GM11168 (cell line): ENCODE data around the gene CDA.

ENCODE experiments used
- in situ Hi-C: fragments of 300-500 bp; cut with MboI; formaldehyde crosslinking; loops from one replicate; pipeline ENCODE4 v1.12.0; 2022; ENCODE audit warnings: low sequenced_read_pairs; ENCODE audit not compliant: unreplicated experiment

Gene CDA

DNA sequence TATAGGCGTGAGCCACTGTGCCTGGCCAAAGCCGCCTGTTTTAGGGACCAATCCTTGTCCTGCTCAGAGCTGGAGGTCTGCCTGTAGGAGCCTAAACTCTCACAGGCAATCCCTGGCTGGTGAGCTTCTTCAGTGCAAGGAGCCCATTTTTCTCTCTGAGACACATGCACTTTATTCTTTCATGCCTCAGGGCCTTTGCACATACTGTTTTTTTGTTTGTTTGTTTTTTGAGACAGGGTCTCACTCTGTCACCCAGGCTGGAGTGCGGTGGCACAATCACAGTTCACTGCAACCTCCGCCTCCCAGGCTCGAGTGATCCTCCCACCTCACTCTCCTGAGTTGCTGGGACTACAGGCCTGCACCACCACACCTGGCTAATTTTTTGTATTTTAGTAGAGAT is 22.8 kb downstream of the CDA start:
- in situ Hi-C loops: no loop called here

DNA sequence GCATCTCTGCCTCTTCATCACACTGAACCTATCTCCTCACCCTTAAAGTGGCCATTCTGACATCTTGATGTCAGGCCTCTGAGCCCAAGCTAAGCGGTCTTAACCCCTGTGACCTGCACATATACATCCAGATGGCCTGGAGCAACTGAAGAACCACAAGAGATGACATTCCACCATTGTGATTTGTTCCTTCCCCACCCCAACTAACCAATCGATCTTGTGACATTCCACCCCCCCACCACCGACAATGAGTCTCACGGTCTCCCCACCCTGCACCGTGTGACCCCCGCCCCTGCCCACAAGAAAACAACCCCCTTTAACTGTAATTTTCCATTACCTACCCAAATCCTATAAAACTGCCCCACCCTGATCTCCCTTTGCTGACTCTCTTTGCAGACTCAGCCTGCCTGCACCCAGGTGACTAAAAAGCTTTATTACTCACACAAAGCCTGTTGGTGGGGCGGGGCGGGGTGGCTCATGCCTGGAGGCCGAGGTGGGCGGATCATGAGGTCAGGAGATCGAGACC is 23.4 kb downstream of the CDA start:
- in situ Hi-C loops: no loop called here

DNA sequence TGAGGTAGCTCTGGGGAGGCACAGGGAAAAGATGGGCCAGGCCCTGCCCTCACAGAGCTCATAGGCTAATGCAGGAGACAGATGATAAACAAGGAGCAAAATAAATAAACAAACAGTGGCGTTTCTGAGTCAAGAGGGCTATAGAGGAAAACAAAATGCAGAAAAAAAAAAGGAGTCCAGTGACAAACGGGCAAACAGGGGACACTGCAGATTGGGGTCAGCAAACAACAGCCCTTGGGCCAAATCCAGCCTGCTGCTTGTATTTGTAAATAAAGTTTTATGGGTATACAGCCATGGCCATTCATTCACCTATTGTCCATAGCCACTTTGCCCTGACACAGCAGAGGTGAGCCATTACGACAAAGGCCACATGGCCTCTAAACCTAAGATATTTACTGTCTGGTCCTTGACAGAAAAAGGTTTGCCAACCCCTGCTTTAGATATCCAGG is 25.3 kb downstream of the CDA start:
- in situ Hi-C loops: no loop called here

DNA sequence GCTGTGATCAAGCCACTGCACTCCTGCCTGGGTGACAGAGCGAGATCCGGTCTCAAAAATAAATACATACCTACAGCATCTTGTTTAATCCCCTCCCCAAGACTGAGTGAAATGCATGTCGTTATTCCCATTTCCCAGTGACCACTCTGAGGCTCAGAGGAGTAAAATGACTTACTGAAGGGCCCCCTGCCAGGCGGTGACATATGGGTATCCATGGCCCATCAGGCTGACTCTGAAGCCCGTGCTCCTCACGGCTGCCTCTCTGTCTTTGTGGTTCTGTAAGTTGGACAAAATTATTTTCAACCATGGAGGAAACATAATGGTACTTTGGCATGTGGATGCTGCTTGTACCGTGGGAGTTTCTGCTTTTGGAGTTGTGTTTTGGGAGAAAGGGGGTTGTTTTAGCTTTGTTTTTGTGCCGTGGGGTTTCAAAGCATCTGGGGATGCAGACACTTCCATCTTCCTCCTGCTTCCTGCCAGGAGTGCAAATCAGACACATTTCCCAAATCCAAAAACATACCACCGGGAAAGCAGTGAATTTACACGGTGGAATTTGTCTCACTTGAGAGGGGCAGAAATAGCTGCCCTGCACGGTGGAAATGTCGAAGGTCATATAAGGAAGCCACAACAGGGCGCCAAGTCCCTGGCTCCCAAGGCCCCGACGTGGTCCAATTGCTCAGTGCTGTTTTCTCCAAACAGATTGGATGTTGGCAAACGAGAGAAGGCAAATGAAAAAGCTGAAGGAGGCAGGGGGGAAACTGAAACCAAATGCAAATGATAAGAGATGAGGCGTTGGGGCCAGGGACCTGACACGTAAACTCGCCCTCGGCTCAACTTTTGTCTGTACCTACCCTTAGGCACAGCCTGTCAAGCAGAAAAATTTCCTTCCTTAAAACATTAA is 27.3 kb downstream of the CDA start:
- in situ Hi-C loops: no loop called here

DNA sequence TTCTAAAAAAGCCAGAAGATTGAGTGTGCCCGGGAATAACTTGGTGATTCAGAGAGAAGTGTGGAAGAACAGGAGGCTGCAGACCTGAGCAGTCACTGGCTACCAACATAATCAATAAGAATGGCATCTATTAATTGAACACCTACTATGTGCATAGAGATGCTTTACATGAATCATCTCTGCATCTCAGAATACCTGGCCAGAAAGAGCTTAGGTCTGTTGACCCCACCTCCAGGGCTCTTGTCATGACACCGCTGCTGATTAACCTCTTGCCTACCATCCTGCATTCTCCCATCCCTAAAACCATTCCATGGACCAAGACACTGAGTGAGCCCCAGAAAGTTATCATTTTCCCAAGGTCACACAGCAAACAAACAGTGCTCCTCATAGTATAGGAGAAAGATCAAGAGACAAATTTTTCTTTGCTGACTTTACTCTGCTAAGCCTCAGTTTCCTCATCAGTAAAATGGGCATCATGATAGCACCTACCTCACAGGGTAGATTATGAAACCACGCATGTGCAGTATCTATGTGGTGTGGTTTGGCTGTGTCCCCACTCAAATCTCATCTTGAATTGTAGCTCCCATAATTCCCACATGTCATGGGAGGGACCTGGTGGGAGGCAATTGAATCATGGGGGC is 28.1 kb downstream of the CDA start:
- in situ Hi-C loops: no loop called here

DNA sequence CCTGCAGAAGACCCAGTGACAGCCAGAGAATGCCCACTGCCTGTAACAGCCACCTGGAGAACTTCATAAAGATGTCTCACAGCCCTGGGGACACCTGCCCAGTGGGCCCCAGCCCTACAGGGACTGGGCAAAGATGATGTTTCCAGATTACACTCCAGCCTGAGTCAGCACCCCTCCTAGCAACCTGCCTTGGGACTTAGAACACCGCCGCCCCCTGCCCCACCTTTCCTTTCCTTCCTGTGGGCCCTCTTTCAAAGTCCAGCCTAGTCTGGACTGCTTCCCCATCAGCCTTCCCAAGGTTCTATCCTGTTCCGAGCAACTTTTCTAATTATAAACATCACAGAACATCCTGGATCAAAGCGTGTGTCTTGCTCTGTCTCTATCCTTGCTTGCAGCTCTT is 29.7 kb downstream of the CDA start:
- in situ Hi-C loops: no loop called here

DNA sequence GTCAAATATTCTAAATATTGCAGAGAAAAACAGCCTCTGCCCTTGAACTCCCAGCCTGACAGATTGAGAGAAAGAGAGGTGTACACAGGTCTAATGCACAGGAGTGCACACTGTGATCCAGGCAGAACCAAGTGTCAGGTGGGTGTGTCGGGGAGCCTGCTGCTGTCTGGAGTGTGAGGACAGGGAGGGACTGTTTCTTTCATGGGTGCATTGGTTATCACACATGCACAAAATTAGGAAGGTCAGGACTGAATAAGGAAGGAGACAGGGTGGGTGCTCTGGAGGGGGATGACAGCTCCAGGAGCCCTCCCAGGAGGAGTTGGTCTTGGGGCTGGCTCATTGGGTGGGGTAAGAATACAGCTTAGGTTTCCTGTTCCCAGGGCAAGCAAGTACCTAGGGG is 31.1 kb downstream of the CDA start:
- in situ Hi-C loops: no loop called here

DNA sequence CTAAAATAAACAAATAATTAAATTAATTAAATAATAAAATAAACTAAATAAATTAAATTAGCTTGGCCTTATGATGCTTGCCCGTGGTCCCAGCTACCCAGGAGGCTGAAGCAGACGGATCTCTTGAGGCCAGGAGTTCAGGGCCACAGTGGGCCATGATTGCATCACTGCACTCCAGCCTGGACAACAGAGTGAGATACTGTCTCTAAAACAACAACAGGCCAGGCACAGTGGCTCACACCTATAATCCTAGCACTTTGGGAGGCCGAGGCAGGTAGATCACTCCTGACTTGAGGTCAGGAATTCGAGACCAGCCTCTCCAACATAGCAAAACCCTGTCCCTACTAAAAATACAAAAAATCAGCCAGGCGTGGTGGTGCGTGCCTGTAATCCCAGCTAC is 32.1 kb downstream of the CDA start:
- in situ Hi-C loops: no loop called here

DNA sequence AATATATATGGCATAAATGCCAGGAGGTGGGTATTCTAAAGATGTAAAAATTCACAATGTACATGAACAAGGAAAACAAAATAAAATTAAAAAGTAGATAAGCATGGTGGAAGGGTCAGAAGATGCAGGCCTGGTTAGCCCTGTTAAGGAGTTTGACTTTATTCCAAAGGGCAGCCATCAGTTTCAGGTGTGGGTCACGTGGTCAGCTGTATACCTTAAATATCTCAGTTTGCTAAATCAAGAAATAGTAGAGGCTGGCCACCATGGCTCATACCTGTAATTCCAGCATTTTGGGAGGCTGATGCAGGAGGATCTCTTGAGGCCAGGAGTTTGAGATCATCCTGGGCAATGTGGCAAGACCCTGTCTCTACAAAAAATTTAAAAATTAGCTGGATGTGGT is 35.8 kb downstream of the CDA start:
- in situ Hi-C loops: loop anchor here (25.0 kb wide), 1 partner anchor 412 kb away; no protein-coding TSS in a partner anchor

DNA sequence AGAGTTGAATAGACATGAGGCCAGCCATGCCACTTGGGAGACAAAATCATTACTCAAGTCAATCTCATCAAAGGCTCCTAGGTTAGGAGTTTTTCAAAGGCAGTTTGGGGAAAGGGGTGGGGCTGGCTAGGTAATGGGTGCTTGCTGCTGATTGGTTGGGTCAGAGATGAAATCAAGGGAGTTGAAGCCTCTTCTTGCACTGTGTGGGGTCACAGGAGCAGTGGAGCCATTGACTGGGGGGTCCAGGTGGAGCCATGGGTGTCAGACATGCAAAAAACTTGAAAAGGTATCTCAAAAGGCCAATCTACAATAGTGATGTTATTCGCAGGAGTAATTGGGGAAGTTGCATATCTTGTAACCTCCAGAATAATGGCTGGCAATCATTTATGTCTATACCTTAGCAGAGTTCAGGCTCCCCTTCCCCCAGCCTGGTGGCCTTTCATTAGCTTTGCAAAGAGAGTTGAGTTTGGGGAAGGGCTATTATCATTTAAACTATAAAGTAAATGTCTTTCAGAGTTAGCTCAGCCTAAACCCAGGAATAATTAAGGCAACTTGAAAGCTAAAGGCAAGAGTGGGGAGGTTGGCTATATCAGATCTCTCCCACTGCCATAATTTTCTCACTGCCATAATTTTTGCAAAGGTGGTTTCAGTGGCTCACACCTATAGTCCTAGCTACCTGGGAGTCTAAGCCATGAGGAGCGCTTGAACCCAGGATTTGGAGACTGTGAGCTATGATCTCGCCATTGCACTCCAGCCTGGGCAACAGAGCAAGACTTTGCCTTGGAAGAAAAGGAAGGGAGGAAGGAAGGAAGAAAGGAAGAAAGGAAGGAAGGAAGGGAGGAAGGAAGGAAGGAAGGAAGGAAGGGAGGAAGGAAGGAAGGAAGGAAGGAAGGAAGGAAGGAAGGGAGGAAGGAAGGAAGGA is 36.5 kb downstream of the CDA start:
- in situ Hi-C loops: loop anchor here (25.0 kb wide), 1 partner anchor 413 kb away; no protein-coding TSS in a partner anchor

DNA sequence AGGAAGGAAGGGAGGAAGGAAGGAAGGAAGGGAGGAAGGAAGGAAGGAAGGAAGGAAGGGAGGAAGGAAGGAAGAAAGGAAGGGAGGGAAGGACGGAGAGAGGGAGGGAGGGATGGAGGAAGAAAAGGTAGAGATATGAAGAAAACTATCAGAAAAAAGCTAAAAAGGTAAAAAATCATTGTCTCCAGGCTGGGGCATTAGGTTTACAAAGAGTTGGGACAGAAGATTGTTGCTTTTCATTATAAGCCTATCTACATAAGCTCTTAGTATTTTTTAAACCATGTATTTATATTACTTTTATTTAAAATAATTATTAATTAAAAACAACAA is 37.2 kb downstream of the CDA start:
- in situ Hi-C loops: loop anchor here (25.0 kb wide), 1 partner anchor 414 kb away; no protein-coding TSS in a partner anchor

DNA sequence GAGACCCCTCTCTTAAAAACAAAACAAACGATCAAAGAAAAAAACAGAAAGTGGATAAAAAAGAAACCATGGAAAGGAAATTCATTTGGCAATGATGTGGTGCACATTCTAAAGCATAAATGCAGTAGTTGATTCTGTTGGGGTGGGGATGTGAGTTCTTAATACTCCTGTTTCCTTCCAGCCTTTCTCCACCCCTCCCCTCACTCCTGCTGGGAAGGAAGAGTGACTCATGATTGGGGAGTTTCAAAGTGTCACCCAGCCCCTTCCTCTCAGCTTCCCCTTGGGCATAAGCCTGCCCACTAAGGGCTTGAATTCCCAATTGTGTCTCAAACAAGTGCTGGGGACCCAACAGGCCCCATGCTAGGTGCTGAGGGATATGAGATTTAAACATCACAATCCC is 37.6 kb downstream of the CDA start:
- in situ Hi-C loops: loop anchor here (25.0 kb wide), 1 partner anchor 414 kb away; no protein-coding TSS in a partner anchor

DNA sequence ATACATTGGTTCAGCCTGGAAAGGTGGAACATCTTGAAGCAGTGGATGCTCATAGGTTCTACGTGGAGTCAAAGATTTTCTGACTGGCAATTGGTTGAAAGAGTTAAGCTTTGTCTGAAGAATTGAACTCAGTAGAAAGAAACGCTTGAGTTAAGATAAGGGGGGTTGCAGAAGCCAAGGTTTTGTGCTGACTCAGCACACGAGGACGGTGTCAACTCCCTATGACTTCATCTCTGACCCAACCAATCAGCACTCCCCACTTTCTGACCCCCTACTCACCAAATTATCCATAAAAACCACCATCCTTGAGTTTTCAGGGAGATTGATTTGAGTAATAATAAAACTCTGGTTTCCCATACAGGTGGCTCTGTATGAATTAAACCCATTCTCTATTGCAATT is 41.8 kb downstream of the CDA start:
- in situ Hi-C loops: loop anchor here (25.0 kb wide), 1 partner anchor 418 kb away; no protein-coding TSS in a partner anchor

DNA sequence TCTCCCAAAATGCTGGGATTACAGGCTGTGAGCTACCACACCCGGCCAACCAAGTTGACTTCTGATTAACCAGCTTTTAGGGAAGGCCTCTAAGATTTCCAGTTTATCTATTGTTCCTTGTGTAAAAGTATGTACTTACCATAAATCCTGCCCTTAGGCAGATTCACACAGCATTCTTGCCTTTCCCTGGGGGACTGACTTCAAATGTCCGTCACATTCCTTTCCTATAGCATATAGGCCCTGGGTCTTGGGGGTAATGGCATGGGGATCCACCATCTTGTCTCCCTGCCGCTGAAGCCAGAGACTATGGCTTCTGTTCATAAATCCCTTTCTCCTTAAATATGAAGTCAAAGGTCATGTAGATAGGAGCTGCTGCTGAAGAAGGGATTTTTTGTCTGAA is 43.5 kb downstream of the CDA start:
- in situ Hi-C loops: loop anchor here (25.0 kb wide), 1 partner anchor 420 kb away; no protein-coding TSS in a partner anchor

DNA sequence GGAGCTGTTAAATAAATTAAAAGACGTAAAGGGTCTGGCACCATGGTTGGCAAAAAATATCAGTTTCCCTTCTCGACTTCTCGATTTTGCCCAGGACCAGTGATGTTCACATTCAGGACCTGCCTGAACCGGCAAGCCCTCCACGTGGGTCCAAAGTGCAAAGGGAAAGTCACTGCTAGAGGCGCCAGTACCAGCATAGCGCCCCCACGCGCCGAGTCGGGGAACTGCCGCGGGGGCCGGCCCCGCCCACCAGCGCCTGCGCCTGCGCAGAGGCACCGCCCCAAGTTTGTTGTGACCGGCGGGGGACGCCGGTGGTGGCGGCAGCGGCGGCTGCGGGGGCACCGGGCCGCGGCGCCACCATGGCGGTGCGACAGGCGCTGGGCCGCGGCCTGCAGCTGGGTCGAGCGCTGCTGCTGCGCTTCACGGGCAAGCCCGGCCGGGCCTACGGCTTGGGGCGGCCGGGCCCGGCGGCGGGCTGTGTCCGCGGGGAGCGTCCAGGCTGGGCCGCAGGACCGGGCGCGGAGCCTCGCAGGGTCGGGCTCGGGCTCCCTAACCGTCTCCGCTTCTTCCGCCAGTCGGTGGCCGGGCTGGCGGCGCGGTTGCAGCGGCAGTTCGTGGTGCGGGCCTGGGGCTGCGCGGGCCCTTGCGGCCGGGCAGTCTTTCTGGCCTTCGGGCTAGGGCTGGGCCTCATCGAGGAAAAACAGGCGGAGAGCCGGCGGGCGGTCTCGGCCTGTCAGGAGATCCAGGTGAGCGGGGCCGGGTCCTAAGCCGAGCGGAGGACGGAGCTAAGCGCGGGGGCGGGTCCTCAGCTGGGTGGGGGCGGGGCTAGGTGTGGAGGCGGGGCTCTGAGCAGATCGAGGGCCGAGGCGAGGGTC is 44.5 kb downstream of the CDA start, which contains the start of gene PINK1:
TSS of gene PINK1 (plus strand) at position 269 of the 875 bp plus-strand sequence. CDS start at position 360, 91 bp downstream.
- in situ Hi-C loops: loop anchor here (25.0 kb wide), 1 partner anchor 421 kb away; no protein-coding TSS in a partner anchor

DNA sequence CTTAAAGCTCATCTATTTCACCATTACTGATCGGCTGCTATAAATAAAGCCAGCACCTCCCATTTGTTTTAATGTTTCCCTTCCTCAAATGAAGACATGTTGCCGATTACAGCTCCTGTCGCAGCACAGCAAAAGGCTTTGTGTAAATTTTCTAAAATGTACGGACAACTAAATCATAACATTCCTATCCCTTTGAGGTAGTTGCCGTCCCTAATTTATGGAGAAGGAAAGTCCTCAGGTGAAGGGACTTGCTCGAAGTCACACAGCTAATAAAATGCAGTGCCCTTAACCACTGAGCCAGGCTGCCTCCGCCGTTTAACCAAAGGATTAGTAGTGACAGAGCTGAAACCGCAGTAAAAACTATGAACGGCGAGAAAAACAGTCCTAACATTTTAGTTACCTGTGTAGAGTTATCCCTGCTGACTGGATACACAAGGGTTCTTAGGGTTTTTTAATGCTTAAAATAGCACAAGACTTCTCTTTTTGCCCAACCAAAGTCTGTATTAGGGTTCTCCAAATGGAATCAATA is 45.2 kb downstream of the CDA start:
- in situ Hi-C loops: loop anchor here (25.0 kb wide), 1 partner anchor 422 kb away; no protein-coding TSS in a partner anchor

DNA sequence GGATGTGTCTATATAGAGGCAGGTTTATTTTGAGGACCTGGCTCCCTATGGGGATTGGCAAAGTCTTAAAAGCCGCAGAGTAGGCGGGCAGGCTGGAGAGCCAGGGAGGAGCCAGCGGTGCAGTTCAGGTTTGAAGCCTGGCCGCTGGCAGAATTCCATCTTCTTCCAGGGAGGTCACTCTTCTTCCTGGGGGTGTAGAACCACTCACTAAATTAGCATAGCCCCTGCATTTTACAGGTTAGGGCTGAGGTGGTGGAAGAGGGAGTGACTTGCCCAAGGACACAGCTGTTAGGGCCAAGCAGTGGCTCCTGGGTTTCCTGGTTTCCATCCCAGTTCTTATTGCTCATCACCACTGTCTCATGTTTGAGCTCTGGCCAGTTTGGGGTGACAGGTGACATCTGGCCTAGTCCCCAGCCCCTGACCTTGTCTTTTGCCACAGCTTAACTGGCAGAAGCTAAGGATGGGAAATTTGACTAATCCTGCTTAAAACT is 45.7 kb downstream of the CDA start:
- in situ Hi-C loops: loop anchor here (25.0 kb wide), 1 partner anchor 422 kb away; no protein-coding TSS in a partner anchor

DNA sequence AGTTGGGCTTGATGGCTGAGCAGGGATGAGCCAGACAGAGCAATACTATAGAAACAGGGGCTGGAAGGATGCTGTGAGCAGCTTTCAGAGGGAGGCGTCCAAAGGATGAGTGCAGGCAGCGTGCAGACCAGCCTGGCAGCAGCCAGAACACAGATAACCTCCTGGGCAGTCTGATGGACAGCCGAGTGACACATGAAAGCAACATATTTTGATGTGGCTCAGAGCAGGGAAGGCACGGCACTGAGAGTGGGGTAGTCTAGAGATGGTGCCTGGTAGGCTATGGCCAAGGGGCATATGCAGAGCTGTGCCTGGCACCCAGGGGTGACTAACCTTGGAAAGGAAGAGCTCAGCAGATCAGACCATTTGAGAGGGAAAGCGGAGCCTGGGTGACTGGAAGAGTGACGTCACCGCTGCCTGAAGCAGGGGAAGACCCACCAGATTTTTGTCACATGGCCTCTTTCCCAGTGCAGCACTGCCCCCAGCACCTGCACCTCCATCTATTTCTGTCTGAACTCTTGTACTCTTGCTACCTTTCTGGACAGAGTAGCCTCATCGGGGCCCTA is 48.0 kb downstream of the CDA start:
- in situ Hi-C loops: loop anchor here (25.0 kb wide), 1 partner anchor 425 kb away; no protein-coding TSS in a partner anchor
